K562 (cell line): ENCODE results near the gene ZBTB8A. TPM values are rescaled to one million over a fixed set of nuclear protein-coding genes. Genes with fewer than 3 reads are reported as not detected.

Experiments
- CBFB ChIP-seq: sonication (generic); formaldehyde crosslinking; IDR thresholded peaks from 2 replicates; pipeline ENCODE4 v1.4.0; 2020; ENCODE audit warnings: mild to moderate bottlenecking, missing genetic modification reagents
- EZH2 ChIP-seq: IDR thresholded peaks from 2 replicates; pipeline ENCODE4 v1.6.1; 2012; ENCODE audit warnings: low read depth, mild to moderate bottlenecking, inconsistent platforms, low read length, borderline replicate concordance
- HNRNPLL ChIP-seq: fragments of 200-400 bp; formaldehyde crosslinking; IDR thresholded peaks from 2 replicates; pipeline ENCODE4 v1.6.1; 2017; ENCODE audit warnings: low read length, low read depth, mild to moderate bottlenecking; ENCODE audit not compliant: poor library complexity, severe bottlenecking
- KAT8 ChIP-seq: fragments of 450-650 bp; IDR thresholded peaks from 2 replicates; pipeline ENCODE4 v1.6.1; 2016; ENCODE audit warnings: low read depth, mild to moderate bottlenecking
- MECOM ChIP-seq: fragments of 250-450 bp; sonication (Bioruptor Pico); IDR thresholded peaks from 2 replicates; pipeline ENCODE4 v1.8.0; 2022; ENCODE audit warnings: inconsistent platforms
- NFE2L1 ChIP-seq: fragments of 450-650 bp; IDR thresholded peaks from 2 replicates; pipeline ENCODE4 v1.6.1; 2016; ENCODE audit warnings: missing genetic modification characterization, low read depth, mild to moderate bottlenecking, missing compliant biosample characterization, moderate library complexity, borderline replicate concordance
- PML ChIP-seq: IDR thresholded peaks from 2 replicates; pipeline ENCODE4 v1.6.1; 2012; ENCODE audit warnings: low read length, inconsistent platforms
- PREB ChIP-seq: sonication (generic); formaldehyde crosslinking; IDR thresholded peaks from 2 replicates; pipeline ENCODE4 v1.8.1; 2023; ENCODE audit warnings: mild to moderate bottlenecking, missing genetic modification reagents
- RBM15 ChIP-seq: fragments of 200-400 bp; formaldehyde crosslinking; IDR thresholded peaks from 2 replicates; pipeline ENCODE4 v1.6.1; 2018; ENCODE audit warnings: mild to moderate bottlenecking, low read length, moderate library complexity; ENCODE audit not compliant: insufficient read depth
- RHOXF2B ChIP-seq: fragments of 250-450 bp; sonication (Bioruptor Pico); conservative IDR thresholded peaks from 2 replicates; pipeline ENCODE4 v1.5.1; 2021
- RNF2 ChIP-seq: sonication (generic); IDR thresholded peaks from 2 replicates; pipeline ENCODE4 v1.6.1; 2016
- TFAP4 ChIP-seq: sonication (generic); formaldehyde crosslinking; IDR thresholded peaks from 2 replicates; pipeline ENCODE4 v1.8.0; 2022; ENCODE audit warnings: missing genetic modification reagents, mild to moderate bottlenecking, moderate library complexity, borderline replicate concordance
- XRCC3 ChIP-seq: fragments of 450-650 bp; IDR thresholded peaks from 2 replicates; pipeline ENCODE4 v1.6.1; 2017; ENCODE audit warnings: mild to moderate bottlenecking, moderate library complexity
- YBX1 ChIP-seq: fragments of 450-650 bp; IDR thresholded peaks from 2 replicates; pipeline ENCODE4 v1.7.1; 2016; ENCODE audit warnings: mild to moderate bottlenecking
- ZMIZ1 ChIP-seq, 2 experiments: fragments of 150-350 bp in 1 of 2; IDR thresholded peaks; 2 replicates each; pipeline ENCODE4 v1.6.1; 2012 to 2016; ENCODE audit warnings: low read depth in 2 of 2, low read length in 2 of 2, mild to moderate bottlenecking in 1 of 2, moderate library complexity in 1 of 2
- ZNF12 ChIP-seq: sonication (generic); formaldehyde crosslinking; IDR thresholded peaks from 2 replicates; pipeline ENCODE4 v1.4.0; 2020; ENCODE audit warnings: mild to moderate bottlenecking, missing genetic modification reagents
- ZNF561 ChIP-seq: fragments of 450-650 bp; formaldehyde crosslinking; conservative IDR thresholded peaks from 2 replicates; pipeline ENCODE4 v1.4.0; 2020; ENCODE audit warnings: mild to moderate bottlenecking, moderate library complexity
- polyA plus RNA-seq, 8 experiments: library from polyadenylated mRNA; depleted of rRNA in 4 of 8; stranded (reverse) in 5 of 8; unstranded in 3 of 8; fragments of >200 nt; fragmentation: Nextera tagmentation in 2 of 8; fragmentation: Illumina TruSeq in 1 of 8; extraction: Ambion mirVana in 2 of 8; extraction: Trizol in 1 of 8; gene quantifications; 2 replicates each; pipeline versions ENCODE4 v1.2.1 to v1.2.3, GENCODE V29; 2011 to 2014; ENCODE audit warnings: inconsistent platforms in 1 of 8, missing spikeins in 1 of 8
- total RNA-seq, 7 experiments: library from RNA; depleted of rRNA in 6 of 7; stranded (reverse); fragments of >200 nt in 6 of 7; fragmentation: Illumina TruSeq in 2 of 7; extraction: Trizol in 2 of 7; gene quantifications; 2 replicates each; pipeline versions ENCODE4 v1.2.1 to v1.2.3, GENCODE V29; 2011 to 2021; ENCODE audit warnings: low replicate concordance in 1 of 7
- TF ChIP-seq, protein P1 (sequence below): sonication (generic); formaldehyde crosslinking; IDR thresholded peaks from 2 replicates; pipeline ENCODE4 v1.8.1; 2023; ENCODE audit warnings: mild to moderate bottlenecking, missing genetic modification reagents
- TF ChIP-seq, protein P2 (sequence below): IDR thresholded peaks from 2 replicates; pipeline ENCODE4 v1.6.1; 2016; ENCODE audit warnings: missing genetic modification characterization, missing compliant biosample characterization

The ZBTB8A gene
- total and polyA plus RNA-seq, 9 of the 15 experiments (the other 6 are each of a cell fraction or from before 2014, with no cell fraction given), result 0.01 to 0.64 (median 0.09) TPM

DNA sequence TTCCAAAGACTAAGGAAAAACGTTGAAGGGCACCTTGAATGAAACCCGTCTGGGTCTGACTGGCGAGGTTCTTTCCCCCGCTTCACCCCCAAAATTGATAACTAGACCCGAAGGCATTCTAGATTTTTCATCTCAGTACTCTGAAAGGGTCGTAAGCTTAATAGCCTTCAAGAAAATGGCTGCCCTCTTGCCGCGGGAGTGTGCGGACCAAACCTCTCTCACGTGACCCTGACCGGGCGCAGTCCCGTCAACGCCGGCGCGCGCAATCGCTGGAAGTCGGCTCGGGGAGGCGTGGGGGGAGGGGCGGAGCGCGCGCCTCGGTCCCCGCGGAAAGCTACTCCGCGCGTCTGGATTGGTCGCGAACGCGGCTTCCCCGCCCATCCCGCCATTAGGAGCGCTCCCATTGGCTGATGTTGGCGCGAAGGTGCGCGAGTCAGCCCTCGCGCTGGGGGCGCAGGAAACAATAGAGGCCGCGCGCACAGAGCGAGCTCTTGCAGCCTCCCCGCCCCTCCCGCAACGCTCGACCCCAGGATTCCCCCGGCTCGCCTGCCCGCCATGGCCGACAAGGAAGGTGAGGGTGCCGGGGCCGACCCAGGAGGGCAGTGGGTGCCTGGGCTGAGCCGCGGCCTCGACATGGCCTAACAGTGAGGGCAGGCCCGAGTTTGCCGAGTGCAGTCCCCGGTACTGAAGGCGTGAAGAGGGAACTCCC, 111.7 kb downstream of the ZBTB8A start, which contains the start of gene RBBP4 (continued):
- TF ChIP-seq PREB (CRISPR knock-in tag), result no peak
- TF ChIP-seq ZNF561 (CRISPR knock-in tag), result peak; percentile 89
- peak; percentile 65; the same call in 1 of the 2 replicates for TF ChIP-seq NFE2L1
- TF ChIP-seq, protein P1, sequence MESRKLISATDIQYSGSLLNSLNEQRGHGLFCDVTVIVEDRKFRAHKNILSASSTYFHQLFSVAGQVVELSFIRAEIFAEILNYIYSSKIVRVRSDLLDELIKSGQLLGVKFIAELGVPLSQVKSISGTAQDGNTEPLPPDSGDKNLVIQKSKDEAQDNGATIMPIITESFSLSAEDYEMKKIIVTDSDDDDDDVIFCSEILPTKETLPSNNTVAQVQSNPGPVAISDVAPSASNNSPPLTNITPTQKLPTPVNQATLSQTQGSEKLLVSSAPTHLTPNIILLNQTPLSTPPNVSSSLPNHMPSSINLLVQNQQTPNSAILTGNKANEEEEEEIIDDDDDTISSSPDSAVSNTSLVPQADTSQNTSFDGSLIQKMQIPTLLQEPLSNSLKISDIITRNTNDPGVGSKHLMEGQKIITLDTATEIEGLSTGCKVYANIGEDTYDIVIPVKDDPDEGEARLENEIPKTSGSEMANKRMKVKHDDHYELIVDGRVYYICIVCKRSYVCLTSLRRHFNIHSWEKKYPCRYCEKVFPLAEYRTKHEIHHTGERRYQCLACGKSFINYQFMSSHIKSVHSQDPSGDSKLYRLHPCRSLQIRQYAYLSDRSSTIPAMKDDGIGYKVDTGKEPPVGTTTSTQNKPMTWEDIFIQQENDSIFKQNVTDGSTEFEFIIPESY (CRISPR knock-in tag), result peak; percentile 57
- no peak for TF ChIP-seq RHOXF2B (CRISPR knock-in tag)
- no peak for TF ChIP-seq YBX1
- no peak for TF ChIP-seq CBFB (CRISPR knock-in tag)
- no peak for TF ChIP-seq XRCC3
- TF ChIP-seq RBM15, result no peak
- peak; percentile 67; the same call in 1 of the 2 replicates for TF ChIP-seq ZNF12 (CRISPR knock-in tag)
- TF ChIP-seq, protein P2, sequence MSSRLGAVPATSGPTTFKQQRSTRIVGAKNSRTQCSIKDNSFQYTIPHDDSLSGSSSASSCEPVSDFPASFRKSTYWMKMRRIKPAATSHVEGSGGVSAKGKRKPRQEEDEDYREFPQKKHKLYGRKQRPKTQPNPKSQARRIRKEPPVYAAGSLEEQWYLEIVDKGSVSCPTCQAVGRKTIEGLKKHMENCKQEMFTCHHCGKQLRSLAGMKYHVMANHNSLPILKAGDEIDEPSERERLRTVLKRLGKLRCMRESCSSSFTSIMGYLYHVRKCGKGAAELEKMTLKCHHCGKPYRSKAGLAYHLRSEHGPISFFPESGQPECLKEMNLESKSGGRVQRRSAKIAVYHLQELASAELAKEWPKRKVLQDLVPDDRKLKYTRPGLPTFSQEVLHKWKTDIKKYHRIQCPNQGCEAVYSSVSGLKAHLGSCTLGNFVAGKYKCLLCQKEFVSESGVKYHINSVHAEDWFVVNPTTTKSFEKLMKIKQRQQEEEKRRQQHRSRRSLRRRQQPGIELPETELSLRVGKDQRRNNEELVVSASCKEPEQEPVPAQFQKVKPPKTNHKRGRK (tag), result no peak
- no peak for TF ChIP-seq EZH2
- peak; percentile 87 for TF ChIP-seq TFAP4
- TF ChIP-seq MECOM (CRISPR knock-in tag), result peak; percentile 94
- TF ChIP-seq PML, result peak; percentile 31; the same call in 1 of the 2 replicates
- TF ChIP-seq ZMIZ1 (IDR thresholded peaks at IDR 0.05; ENCODE audit: low read depth in 2 of 2, low read length in 2 of 2), result 0 out of 4 replicates have a peak, but pooled peaks of 1 of the 2 experiments have one; percentile 28
- TF ChIP-seq KAT8, result peak; percentile 74; the same call in 1 of the 2 replicates
- TF ChIP-seq HNRNPLL, result peak; percentile 93
- peak; percentile 87 for TF ChIP-seq RNF2
